NT2/D1 (cell line): ENCODE data around the gene TMEM154.

Experiments used
- YY1 ChIP-seq: IDR thresholded peaks from 2 replicates; pipeline ENCODE4 v1.6.1; 2011; ENCODE audit not compliant: insufficient read length, insufficient read depth
- ZNF274 ChIP-seq: IDR thresholded peaks from 2 replicates; pipeline ENCODE4 v1.6.1; 2011; ENCODE audit warnings: mild to moderate bottlenecking, low read depth, low read length

DNA sequence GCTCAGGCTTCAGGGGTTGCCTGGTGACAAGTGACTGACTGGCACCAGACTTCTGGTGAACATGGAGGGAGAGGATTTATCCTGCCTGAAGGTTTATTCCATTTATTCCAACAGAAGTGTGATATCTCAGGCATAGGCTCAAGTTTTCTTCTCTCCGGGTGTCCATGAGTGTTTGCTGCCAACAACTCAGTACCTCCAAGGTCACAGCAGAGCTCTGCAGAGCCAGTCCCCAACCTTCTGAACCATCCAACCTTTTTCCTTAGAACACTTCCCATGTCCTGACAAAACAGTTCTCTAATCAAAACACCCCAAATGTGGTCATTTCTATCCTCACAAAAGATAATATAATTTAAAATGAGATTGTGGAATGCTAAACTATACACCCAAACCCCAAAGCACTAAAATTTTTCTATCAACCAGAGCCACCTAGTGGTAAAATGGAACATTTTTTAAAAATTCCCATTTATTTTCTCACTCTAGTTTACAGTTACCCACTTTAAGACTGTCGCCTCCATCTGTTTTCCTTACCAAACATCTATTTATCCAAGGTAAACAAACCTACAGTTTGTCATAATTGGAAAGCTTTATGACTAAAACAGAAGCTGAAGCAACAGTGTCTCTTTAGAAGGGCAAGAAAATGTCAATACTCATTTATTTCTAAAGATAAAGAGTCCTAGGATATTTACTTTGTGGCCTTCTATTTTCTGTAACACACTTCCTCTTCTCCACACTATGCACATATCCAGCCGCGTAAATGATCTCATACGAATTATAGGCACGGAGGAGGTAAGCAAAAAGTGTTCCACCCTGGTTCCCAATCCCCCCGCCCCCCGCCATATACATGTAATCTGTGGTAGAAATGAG, 39.5 kb downstream of the TMEM154 start:
- TF ChIP-seq ZNF274, result no peak
- TF ChIP-seq YY1, result no peak
